ENCODE measurements around the gene FLOT1.

The FLOT1 gene

DNA sequence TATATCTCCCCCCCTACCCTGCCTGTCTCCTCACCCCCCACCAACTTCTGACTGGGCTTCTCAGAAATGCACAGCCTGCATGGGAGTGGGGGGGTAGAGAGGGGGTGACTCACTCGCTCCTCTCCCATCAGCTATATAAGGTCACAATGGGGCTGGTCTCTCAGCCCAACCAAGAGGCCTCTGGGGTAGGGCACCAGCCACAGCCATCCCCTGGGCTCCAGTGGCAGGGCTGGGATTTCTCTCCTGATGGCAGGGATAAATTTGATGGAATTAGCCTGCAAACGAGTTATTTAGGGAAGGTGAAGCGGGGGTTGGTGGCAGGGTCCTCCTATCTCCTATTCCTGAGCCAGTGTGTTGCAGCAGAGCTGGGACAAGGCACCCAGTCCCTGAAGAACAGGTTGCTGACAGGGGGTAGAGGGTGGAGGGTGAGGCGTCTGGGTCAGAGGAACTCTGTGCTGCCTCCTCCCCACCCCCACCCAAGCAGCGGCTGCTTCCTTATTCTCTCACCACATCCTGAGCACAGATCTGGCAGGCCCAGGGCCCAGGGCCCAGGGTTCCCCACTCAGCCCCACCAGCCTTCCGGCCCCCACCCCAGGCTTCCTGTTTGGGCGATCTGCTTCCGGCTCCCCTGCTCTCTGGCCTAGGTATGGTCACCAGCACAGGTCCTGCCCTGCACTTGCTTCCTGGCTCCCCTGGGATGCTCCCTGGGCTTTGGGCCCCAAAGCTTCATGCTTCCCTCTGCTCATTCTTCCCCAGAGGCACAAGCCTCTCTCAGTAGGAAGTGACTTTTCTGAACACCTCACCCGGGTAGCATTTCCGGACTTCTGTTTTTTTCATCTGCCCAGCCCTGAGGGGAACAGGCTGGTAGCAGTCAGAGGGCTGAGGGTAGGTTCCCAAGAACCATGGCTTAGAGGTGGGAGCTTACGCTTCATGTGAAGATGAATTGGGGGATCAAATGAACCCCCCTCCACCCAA, 60.1 kb downstream of the FLOT1 start:
- peaks cover 62% of the 10 kb centered on the region for H3K36me3 Mint-ChIP-seq (ENCODE audit: insufficient read depth)

DNA sequence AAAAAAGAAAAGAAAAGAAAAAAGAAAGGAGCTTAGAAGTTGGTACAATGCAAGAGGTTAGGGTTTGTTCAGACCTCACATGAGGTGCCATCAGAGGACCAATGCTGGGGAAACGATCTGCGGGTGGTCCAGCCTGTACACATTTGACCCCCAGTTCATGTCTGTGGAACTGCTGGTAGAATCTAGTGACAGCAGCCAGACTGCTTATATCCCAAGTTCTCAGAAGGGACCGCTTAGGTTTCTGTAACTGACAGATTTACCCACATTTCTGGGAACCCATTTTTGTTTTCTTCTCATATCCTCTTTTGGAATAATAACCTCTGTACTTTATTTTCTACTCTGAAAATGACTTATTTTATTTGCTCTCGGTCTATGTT, 60.7 kb downstream of the FLOT1 start:
- DNase-seq (ENCODE audit: low spot score in 2 of 2) (no peak), ATAC-seq (replicated peaks; ENCODE audit: extremely low read depth, poor library complexity, severe bottlenecking) (no peak)
- Mint-ChIP-seq H3K27me3 (no peaks in the 10 kb centered on the region), H3K36me3 (ENCODE audit: insufficient read depth) (peaks cover 69% of the 10 kb centered on the region), H3K4me1 (peaks cover 61% of the 10 kb centered on the region), H3K9me3 (no peaks in the 10 kb centered on the region), H3K27ac (ENCODE audit: low read depth) (peak overlapping the region; percentile 99), H3K4me3 (peak overlapping the region; percentile 92)

More for the DNA sequence above, 60.1 kb downstream of the FLOT1 start:
- Mint-ChIP-seq H3K4me1 (peaks cover 62% of the 10 kb centered on the region), H3K4me3 (peak overlapping the region; percentile 92), H3K9me3 (no peaks in the 10 kb centered on the region), H3K27ac (ENCODE audit: low read depth) (peak overlapping the region; percentile 99), H3K27me3 (no peaks in the 10 kb centered on the region)
- ATAC-seq (replicated peaks; ENCODE audit: extremely low read depth, poor library complexity, severe bottlenecking), result peak; percentile 83
- peak; percentile 71 to 86 for DNase-seq (ENCODE audit: low spot score in 2 of 2)

DNA sequence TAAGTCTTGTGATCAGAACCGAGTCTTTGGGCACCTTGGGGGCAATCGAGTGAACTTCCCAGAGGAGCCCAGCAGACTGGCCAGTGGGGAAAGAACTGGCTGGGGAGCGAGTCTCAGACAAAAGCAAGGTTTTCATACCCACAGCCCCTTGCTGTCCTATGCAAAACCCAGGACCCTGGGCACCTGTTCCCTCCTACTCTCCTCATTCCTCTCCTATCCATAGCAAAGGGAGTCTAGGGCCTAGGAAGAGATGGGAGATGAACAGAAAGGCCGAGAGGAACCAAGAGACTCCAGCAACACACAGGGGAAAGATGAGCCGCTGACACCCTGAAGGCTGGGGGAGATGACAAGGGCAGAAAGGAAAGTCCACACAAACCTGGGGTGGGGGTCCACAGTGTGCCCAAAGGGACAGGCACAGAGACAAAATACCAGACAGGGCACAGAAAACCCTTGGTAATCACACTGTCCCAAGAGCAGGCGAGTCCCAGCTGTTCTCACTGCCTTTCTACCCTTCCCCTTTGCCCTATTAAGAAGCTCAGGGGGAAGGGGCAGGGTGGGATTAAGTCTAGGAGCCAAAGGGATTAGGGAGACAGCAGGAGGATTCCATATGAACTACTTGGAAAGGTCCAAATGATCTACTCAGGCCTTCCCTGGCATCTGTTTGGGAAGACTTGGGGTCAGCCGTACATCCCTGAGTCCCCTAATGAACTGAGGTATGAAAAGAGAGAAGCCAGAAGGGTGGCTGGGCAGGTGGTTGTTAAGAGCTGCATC, 62.5 kb downstream of the FLOT1 start:
- DNase-seq (ENCODE audit: low spot score in 2 of 2) (no peak), ATAC-seq (replicated peaks; ENCODE audit: extremely low read depth, poor library complexity, severe bottlenecking) (no peak)
- H3K27ac Mint-ChIP-seq (ENCODE audit: low read depth), result peak overlapping the region; percentile 99
- H3K27me3 Mint-ChIP-seq, result no peaks in the 10 kb centered on the region
- H3K4me1 Mint-ChIP-seq, result peaks cover 55% of the 10 kb centered on the region
- no peaks in the 10 kb centered on the region for H3K9me3 Mint-ChIP-seq
- peak overlapping the region; percentile 92 for H3K4me3 Mint-ChIP-seq
- H3K36me3 Mint-ChIP-seq (ENCODE audit: insufficient read depth), result peaks cover 67% of the 10 kb centered on the region

DNA sequence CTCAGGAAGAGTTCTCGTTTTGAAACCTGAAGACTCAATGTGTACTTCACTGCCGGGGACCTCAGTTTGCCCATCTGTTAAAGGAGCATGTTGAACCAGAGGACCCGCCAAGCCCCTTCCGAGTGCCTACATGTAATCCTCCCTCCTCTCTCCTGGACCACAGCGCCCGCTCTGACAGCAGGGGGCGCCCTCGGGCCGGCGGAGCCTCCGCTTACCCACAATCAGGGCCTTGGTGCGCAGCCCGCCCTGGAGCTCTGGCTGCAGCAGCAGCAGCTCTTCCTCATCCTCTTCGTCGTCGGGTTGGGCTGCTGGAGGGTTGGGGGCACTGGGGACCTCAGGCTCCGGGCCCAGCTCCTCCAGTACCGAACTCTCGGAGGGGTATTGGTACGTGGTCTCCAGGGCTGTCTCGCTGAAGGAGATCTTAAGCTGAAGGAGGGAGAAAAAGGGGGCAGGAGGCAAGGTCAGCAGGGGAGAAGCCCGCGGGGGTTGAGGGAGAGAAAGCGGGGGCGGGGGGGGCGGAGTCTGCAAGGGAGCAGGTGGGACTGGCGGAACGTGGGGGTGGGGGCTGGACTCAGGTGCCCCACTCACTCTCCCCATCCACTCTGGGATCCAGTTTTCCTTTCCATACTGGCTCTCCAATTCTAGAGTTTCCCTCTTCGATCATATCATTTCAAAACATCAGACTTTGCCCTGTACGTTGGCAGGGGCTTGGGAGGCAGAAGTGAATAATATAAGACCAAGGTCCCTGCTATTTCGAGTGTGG, 63.3 kb downstream of the FLOT1 start:
- peak overlapping the region; percentile 99 for H3K27ac Mint-ChIP-seq (ENCODE audit: low read depth)
- ATAC-seq (replicated peaks; ENCODE audit: extremely low read depth, poor library complexity, severe bottlenecking) (peak; percentile 42), DNase-seq (ENCODE audit: low spot score in 2 of 2) (peak; percentile 86 to 94)
- H3K9me3 Mint-ChIP-seq, result no peaks in the 10 kb centered on the region
- H3K36me3 Mint-ChIP-seq (ENCODE audit: insufficient read depth), result peaks cover 67% of the 10 kb centered on the region
- H3K27me3 Mint-ChIP-seq, result no peaks in the 10 kb centered on the region
- H3K4me3 Mint-ChIP-seq, result peak overlapping the region; percentile 92
- peaks cover 52% of the 10 kb centered on the region for H3K4me1 Mint-ChIP-seq

All from central memory CD8-positive, alpha-beta T cell (primary cell).